Mesendoderm (in vitro differentiated cells): ENCODE measurements around the gene ZNF14.
"Not testable (repeated sequence)": the region's sequence is repeated elsewhere in the genome, so short reads cannot be mapped to it uniquely, and the experiment has no call there.

Experiments
- DNase-seq: peaks from one replicate; pipeline ENCODE4 v3.0.0; 2013
- H2AK5ac ChIP-seq: 2 replicates; pipeline ENCODE4 v1.6.1; 2013; ENCODE audit warnings: low read length, inconsistent platforms
- H2BK120ac ChIP-seq: 2 replicates; pipeline ENCODE4 v1.6.1; 2013; ENCODE audit warnings: low read depth, mild to moderate bottlenecking, low read length, moderate library complexity, mixed read lengths
- H2BK15ac ChIP-seq: replicated peaks from 2 replicates; pipeline ENCODE4 v1.6.1; 2013; ENCODE audit warnings: low read depth, mild to moderate bottlenecking, moderate library complexity
- H2BK5ac ChIP-seq: 2 replicates; pipeline ENCODE4 v1.6.1; 2013; ENCODE audit warnings: low read length, inconsistent platforms
- H3K18ac ChIP-seq: 2 replicates; pipeline ENCODE4 v1.6.1; 2013; ENCODE audit warnings: mild to moderate bottlenecking, low read length, mixed read lengths
- H3K23ac ChIP-seq: one replicate; pipeline ENCODE4 v1.6.1; 2013; ENCODE audit warnings: low read length
- H3K27ac ChIP-seq: 2 replicates; pipeline ENCODE4 v1.5.1; 2013; ENCODE audit warnings: low read depth, mild to moderate bottlenecking, inconsistent platforms, low read length, moderate library complexity
- H3K27me3 ChIP-seq: 2 replicates; pipeline ENCODE4 v1.6.1; 2013; ENCODE audit warnings: low read length, control low read depth, mild to moderate bottlenecking, inconsistent platforms; ENCODE audit not compliant: insufficient read depth, poor library complexity
- H3K36me3 ChIP-seq: 2 replicates; pipeline ENCODE4 v1.6.1; 2013; ENCODE audit warnings: low read length, inconsistent platforms; ENCODE audit not compliant: control insufficient read depth, insufficient read depth
- H3K4ac ChIP-seq: one replicate; pipeline ENCODE4 v1.6.1; 2013; ENCODE audit warnings: low read depth, mild to moderate bottlenecking, low read length, moderate library complexity
- H3K4me1 ChIP-seq: 2 replicates; pipeline ENCODE4 v1.6.1; 2013; ENCODE audit warnings: low read depth, low read length, inconsistent platforms; ENCODE audit not compliant: control insufficient read depth
- H3K4me2 ChIP-seq: 2 replicates; pipeline ENCODE4 v1.6.1; 2013; ENCODE audit warnings: low read length
- H3K4me3 ChIP-seq: 2 replicates; pipeline ENCODE4 v1.5.1; 2013; ENCODE audit warnings: mild to moderate bottlenecking, low read length
- H3K56ac ChIP-seq: one replicate; pipeline ENCODE4 v1.6.1; 2013; ENCODE audit warnings: low read length
- H3K79me1 ChIP-seq: 2 replicates; pipeline ENCODE4 v1.6.1; 2013; ENCODE audit warnings: low read length, inconsistent platforms
- H3K79me2 ChIP-seq: 2 replicates; pipeline ENCODE4 v1.6.1; 2013; ENCODE audit warnings: mild to moderate bottlenecking, low read length; ENCODE audit not compliant: control insufficient read depth, insufficient read depth
- H3K9ac ChIP-seq: 2 replicates; pipeline ENCODE4 v1.6.1; 2013; ENCODE audit warnings: low read length, inconsistent platforms
- H4K5ac ChIP-seq: one replicate; pipeline ENCODE4 v1.6.1; 2013; ENCODE audit warnings: low read length
- H4K8ac ChIP-seq: one replicate; pipeline ENCODE4 v1.6.1; 2013; ENCODE audit warnings: low read depth, mild to moderate bottlenecking, control low read depth, low read length, moderate library complexity
- WGBS: extraction: QIAGEN DNeasy Blood & Tissue Kit; methylation state at CpG from one replicate; pipeline ENCODE4 v1.1.7; 2013; ENCODE audit warnings: low lambda C conversion rate, missing lambda C conversion rate; ENCODE audit not compliant: insufficient coverage; ENCODE audit errors: extremely low coverage; 5-methylcytosine and 5-hydroxymethylcytosine counted together

The ZNF14 gene

GRCh38 chr19:19687090-19687489 is 45.8 kb downstream of the ZNF14 start:
- Histone ChIP-seq H3K79me1 (no peaks in the 10 kb centered on the region), H3K4ac (no peak overlapping the region), H4K8ac (no peak overlapping the region), H3K23ac (no peak overlapping the region), H2BK15ac (no peak overlapping the region), H3K4me1 (no peaks in the 10 kb centered on the region), H3K4me2 (no peak overlapping the region), H3K27ac (no peak overlapping the region), H3K36me3 (no peaks in the 10 kb centered on the region), H3K9ac (no peak overlapping the region), H2AK5ac (no peak overlapping the region), H3K27me3 (no peaks in the 10 kb centered on the region), H3K56ac (no peak overlapping the region), H2BK120ac (no peak overlapping the region), H3K79me2 (no peaks in the 10 kb centered on the region), H3K4me3 (no peak overlapping the region), H3K18ac (no peak overlapping the region), H4K5ac (no peak overlapping the region), H2BK5ac (no peak overlapping the region)
- no CpG with 5 or more reads among the region's 3 CpGs for WGBS
- no peak for DNase-seq

- Histone ChIP-seq H2BK120ac (no peak overlapping the region), H3K4me1 (no peaks in the 10 kb centered on the region), H3K79me2 (no peaks in the 10 kb centered on the region), H3K23ac (no peak overlapping the region), H3K4ac (no peak overlapping the region), H4K5ac (no peak overlapping the region), H3K36me3 (no peaks in the 10 kb centered on the region), H4K8ac (no peak overlapping the region), H3K18ac (no peak overlapping the region), H3K56ac (no peak overlapping the region), H3K79me1 (no peaks in the 10 kb centered on the region), H2BK5ac (no peak overlapping the region), H3K27ac (no peak overlapping the region), H2BK15ac (no peak overlapping the region), H3K4me2 (no peak overlapping the region), H2AK5ac (no peak overlapping the region), H3K4me3 (no peak overlapping the region), H3K9ac (no peak overlapping the region), H3K27me3 (no peaks in the 10 kb centered on the region)
- WGBS = no CpG with 5 or more reads among the region's 6 CpGs
- no peak for DNase-seq
Observed at GRCh38 chr19:19686580-19686979, 46.3 kb downstream of the ZNF14 start.

GRCh38 chr19:19686119-19686518 is 46.8 kb downstream of the ZNF14 start:
- H3K79me2 ChIP-seq, H3K27ac ChIP-seq, H3K36me3 ChIP-seq, H3K23ac ChIP-seq, H4K5ac ChIP-seq, H2BK120ac ChIP-seq, DNase-seq, H3K4ac ChIP-seq, H2BK15ac ChIP-seq, H3K27me3 ChIP-seq, H3K18ac ChIP-seq, H3K9ac ChIP-seq, H4K8ac ChIP-seq, H3K4me3 ChIP-seq, H2AK5ac ChIP-seq, H3K4me2 ChIP-seq, H2BK5ac ChIP-seq, H3K56ac ChIP-seq, H3K4me1 ChIP-seq, H3K79me1 ChIP-seq: not testable (repeated sequence)
- no CpG with 5 or more reads among the region's 15 CpGs for WGBS

- Histone ChIP-seq H2BK15ac (no peak overlapping the region), H3K23ac (no peak overlapping the region), H3K27ac (no peak overlapping the region), H3K4me3 (no peak overlapping the region), H3K27me3 (no peaks in the 10 kb centered on the region), H3K4me2 (no peak overlapping the region), H3K18ac (no peak overlapping the region), H3K56ac (no peak overlapping the region), H3K4ac (no peak overlapping the region), H2BK120ac (no peak overlapping the region), H3K79me2 (peaks cover 2% of the 10 kb centered on the region), H4K8ac (no peak overlapping the region), H3K9ac (no peak overlapping the region), H2AK5ac (no peak overlapping the region), H3K79me1 (peaks cover 6% of the 10 kb centered on the region), H4K5ac (no peak overlapping the region), H3K4me1 (no peaks in the 10 kb centered on the region), H3K36me3 (peaks cover 4% of the 10 kb centered on the region), H2BK5ac (no peak overlapping the region)
- no peak for DNase-seq
- WGBS = no CpG with 5 or more reads among the region's 20 CpGs
Observed at GRCh38 chr19:19679176-19680073, 53.5 kb downstream of the ZNF14 start.

- Histone ChIP-seq H3K79me2 (peaks cover 2% of the 10 kb centered on the region), H3K23ac (no peak overlapping the region), H3K27ac (no peak overlapping the region), H3K56ac (no peak overlapping the region), H2BK120ac (no peak overlapping the region), H3K4me1 (no peaks in the 10 kb centered on the region), H3K9ac (no peak overlapping the region), H3K36me3 (peaks cover 4% of the 10 kb centered on the region), H4K8ac (no peak overlapping the region), H3K4ac (no peak overlapping the region), H2BK5ac (no peak overlapping the region), H3K18ac (no peak overlapping the region), H2BK15ac (no peak overlapping the region), H4K5ac (no peak overlapping the region), H3K4me2 (no peak overlapping the region), H3K4me3 (no peak overlapping the region), H3K79me1 (peaks cover 6% of the 10 kb centered on the region), H2AK5ac (no peak overlapping the region), H3K27me3 (no peaks in the 10 kb centered on the region)
- DNase-seq = no peak
- no CpG with 5 or more reads among the region's 7 CpGs for WGBS
Observed at GRCh38 chr19:19677579-19677978, 55.3 kb downstream of the ZNF14 start.

- H3K79me1 ChIP-seq = peaks cover 7% of the 10 kb centered on the region
- no peak overlapping the region for H3K18ac ChIP-seq
- H2BK120ac ChIP-seq = no peak overlapping the region
- no peak overlapping the region for H4K5ac ChIP-seq
- H3K27me3 ChIP-seq = no peaks in the 10 kb centered on the region
- no peak overlapping the region for H3K56ac ChIP-seq
- no peaks in the 10 kb centered on the region for H3K4me1 ChIP-seq
- H3K23ac ChIP-seq = no peak overlapping the region
- no peak overlapping the region for H3K9ac ChIP-seq
- peaks cover 12% of the 10 kb centered on the region for H3K79me2 ChIP-seq
- no peak overlapping the region for H3K4ac ChIP-seq
- H3K4me3 ChIP-seq = no peak overlapping the region
- no peak overlapping the region for H4K8ac ChIP-seq
- no CpG with 5 or more reads among the region's 6 CpGs for WGBS
- peaks cover 3% of the 10 kb centered on the region for H3K36me3 ChIP-seq
- no peak overlapping the region for H3K27ac ChIP-seq
- H2BK5ac ChIP-seq = no peak overlapping the region
- no peak overlapping the region for H2BK15ac ChIP-seq
- H2AK5ac ChIP-seq = no peak overlapping the region
- DNase-seq = no peak
- H3K4me2 ChIP-seq = no peak overlapping the region
Observed at GRCh38 chr19:19674315-19674714, 58.6 kb downstream of the ZNF14 start.
